Activated naive CD4-positive, alpha-beta T cell treated with anti-CD3 and anti-CD28 coated beads, Interleukin-2, amount 10 ng/mL, durations not matched to agents 7 days and 5 days (primary cell): ENCODE data around the gene NOL4L.

Experiments
- CTCF ChIA-PET: fragments of 350-600 bp; sonication (Branson Sonifier 250); formaldehyde crosslinking; loops from one replicate; lab custom pipeline; 2021; ENCODE audit warnings: antibody characterized with exemption; lab: Charles Lee
- DNase-seq: peaks from one replicate; pipeline ENCODE4 v3.0.0-alpha.2; 2020
- H3K27ac Mint-ChIP-seq: one replicate; pipeline ENCODE4 v1.8.0; 2021; ENCODE audit warnings: mild to moderate bottlenecking, moderate library complexity, mixed read lengths
- H3K27me3 Mint-ChIP-seq: one replicate; pipeline ENCODE4 v1.8.0; 2021; ENCODE audit warnings: mild to moderate bottlenecking, mixed read lengths
- H3K36me3 Mint-ChIP-seq: one replicate; pipeline ENCODE4 v1.8.0; 2021; ENCODE audit warnings: mixed read lengths
- H3K4me1 Mint-ChIP-seq: one replicate; pipeline ENCODE4 v1.8.0; 2021; ENCODE audit warnings: mixed read lengths
- H3K4me3 Mint-ChIP-seq: one replicate; pipeline ENCODE4 v1.8.0; 2021; ENCODE audit warnings: mild to moderate bottlenecking, moderate library complexity, mixed read lengths
- H3K9me3 Mint-ChIP-seq: one replicate; pipeline ENCODE4 v1.8.0; 2021; ENCODE audit warnings: mixed read lengths

NOL4L gene

DNA sequence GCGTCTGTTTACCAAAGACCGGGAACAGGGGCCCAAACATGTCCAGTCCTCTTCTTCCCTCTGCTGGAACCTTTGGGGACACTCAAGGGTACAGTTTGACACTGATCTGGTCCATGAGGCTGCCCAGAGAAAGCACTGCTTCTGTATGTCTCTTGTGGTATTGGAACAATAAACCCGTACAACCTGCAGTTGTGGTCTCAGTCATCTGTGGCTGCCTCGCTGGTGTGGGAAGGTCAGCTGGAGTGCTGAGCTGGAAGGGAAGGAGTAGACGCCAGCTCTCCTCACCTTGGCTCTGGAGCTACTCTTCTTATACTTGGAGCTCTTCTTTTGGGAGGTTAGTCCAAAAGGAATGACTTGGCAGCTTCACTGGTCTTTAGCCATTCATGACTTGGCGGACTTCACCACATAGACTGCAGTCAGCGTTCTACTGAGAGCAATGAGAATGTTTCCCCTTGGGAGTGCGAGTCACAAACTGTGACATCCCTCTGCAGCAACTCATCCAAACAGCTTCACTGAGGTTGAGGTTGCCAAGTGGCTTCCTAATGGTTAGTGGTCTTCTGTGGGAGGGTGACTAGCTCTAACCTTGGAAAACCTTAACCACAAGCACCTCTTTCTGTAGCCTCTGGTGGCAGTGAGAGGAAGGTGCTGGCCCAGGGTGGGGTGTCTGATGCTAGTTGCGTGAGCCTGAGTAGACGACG lies 145.9 kb downstream of the NOL4L start:
- H3K4me1 Mint-ChIP-seq, result no peaks in the 10 kb centered on the region

DNA sequence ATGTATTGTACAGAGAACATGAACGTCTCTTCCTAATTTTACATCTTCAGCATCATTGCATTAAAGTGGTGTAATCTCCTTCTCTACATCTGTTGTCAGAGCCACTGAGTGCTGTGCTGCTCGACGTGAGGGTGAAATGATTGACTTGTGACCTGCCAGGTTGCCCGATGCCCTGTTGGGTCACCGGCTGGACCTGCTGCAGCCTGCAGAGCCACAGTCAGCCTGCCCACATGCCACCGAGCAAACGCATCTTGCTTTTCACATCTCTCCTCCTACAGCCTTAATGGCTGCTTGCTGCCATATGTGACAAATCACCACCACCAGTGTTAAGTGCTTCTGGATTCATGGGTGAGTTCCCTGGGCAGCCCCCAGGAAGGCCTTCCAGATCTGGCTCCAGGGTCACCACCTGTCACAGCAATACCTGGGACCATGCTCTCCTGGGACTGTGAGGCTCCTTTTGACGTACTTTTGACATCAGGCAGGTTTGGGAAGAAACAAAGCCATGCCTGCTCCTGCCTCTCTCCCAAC lies 146.7 kb downstream of the NOL4L start:
- no peak for DNase-seq
- Mint-ChIP-seq H3K4me3 (no peak overlapping the region), H3K4me1 (no peaks in the 10 kb centered on the region), H3K36me3 (peaks cover 59% of the 10 kb centered on the region), H3K9me3 (no peaks in the 10 kb centered on the region), H3K27ac (peak overlapping the region; percentile 75), H3K27me3 (no peaks in the 10 kb centered on the region)
- CTCF ChIA-PET, result interaction anchor here (1.2 kb wide), 1 partner anchor 101 kb away, joined by 3 read pairs; no protein-coding TSS in a partner anchor

More for the DNA sequence above, 145.9 kb downstream of the NOL4L start:
- Mint-ChIP-seq H3K9me3 (no peaks in the 10 kb centered on the region), H3K4me3 (no peak overlapping the region), H3K27me3 (no peaks in the 10 kb centered on the region), H3K27ac (no peak overlapping the region), H3K36me3 (peaks cover 57% of the 10 kb centered on the region)
- CTCF ChIA-PET, result interaction anchor here (0.6 kb wide), 1 partner anchor 185 kb away, joined by 4 read pairs; no protein-coding TSS in a partner anchor
- DNase-seq, result no peak

DNA sequence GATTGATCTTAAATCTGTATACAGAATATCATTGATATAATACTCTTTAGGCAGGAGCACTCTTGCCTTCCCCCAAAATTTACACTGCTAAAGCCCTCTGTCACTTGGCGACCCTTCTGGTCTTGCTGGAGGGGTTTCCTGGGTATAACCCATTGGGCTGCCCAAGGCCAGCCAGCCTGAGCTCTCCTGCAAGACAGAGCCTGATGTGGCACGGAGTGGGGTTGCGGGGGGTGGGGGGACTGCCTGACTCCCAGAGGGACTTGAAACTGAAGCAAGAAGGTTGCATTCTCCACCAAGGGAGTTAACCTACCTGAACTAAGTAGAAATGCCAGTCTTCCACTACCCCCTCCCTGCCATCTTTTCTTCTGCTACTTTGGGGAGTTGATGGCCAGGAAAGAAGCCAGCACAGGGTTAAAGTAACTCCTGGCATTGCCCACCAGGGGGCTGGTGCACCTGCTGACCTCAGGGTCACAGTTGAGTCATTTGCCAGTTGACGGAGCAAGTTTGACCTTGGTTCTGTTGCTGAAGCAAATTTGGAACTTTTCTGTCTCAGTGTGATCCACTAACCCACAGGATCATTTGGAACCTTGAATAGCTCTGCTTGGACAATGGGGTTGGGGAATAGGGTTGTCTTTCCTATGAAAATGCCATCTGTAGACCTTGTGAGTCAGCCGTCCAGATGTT lies 147.6 kb downstream of the NOL4L start:
- H3K4me3 Mint-ChIP-seq, result no peak overlapping the region
- CTCF ChIA-PET, result interaction anchor here (1.2 kb wide), 1 partner anchor 102 kb away, joined by 3 read pairs; no protein-coding TSS in a partner anchor
- H3K36me3 Mint-ChIP-seq, result peaks cover 64% of the 10 kb centered on the region
- H3K9me3 Mint-ChIP-seq, result no peaks in the 10 kb centered on the region
- no peak for DNase-seq
- H3K4me1 Mint-ChIP-seq, result no peaks in the 10 kb centered on the region
- no peaks in the 10 kb centered on the region for H3K27me3 Mint-ChIP-seq
- H3K27ac Mint-ChIP-seq, result no peak overlapping the region

GRCh38 chr20:32436968-32437367 lies 148.2 kb downstream of the NOL4L start:
- Mint-ChIP-seq H3K27me3 (no peaks in the 10 kb centered on the region), H3K4me3 (no peak overlapping the region), H3K27ac (no peak overlapping the region), H3K9me3 (no peaks in the 10 kb centered on the region), H3K36me3 (peaks cover 63% of the 10 kb centered on the region), H3K4me1 (no peaks in the 10 kb centered on the region)
- DNase-seq, result no peak
- CTCF ChIA-PET, result interaction anchor here (1.2 kb wide), 1 partner anchor 102 kb away, joined by 3 read pairs; no protein-coding TSS in a partner anchor

DNA sequence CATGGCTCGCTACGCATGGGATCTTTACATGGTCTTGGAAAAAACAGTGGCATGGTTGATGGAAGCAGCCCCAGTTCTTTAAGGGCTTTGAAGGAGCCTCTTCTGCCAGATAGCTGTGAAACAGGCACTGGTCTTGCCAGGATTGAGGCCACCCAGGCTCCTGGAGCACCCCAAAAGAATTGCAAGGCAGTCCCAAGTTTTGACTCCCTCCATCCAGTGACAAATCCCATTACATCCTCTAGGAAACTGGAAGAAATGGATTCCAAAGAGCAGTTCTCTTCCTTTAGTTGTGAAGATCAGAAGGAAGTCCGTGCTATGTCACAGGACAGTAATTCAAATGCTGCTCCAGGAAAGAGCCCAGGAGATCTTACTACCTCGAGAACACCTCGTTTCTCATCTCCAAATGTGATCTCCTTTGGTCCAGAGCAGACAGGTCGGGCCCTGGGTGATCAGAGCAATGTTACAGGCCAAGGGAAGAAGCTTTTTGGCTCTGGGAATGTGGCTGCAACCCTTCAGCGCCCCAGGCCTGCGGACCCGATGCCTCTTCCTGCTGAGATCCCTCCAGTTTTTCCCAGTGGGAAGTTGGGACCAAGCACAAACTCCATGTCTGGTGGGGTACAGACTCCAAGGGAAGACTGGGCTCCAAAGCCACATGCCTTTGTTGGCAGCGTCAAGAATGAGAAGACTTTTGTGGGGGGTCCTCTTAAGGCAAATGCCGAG lies 148.8 kb downstream of the NOL4L start:
- Mint-ChIP-seq H3K9me3 (no peaks in the 10 kb centered on the region), H3K4me1 (no peaks in the 10 kb centered on the region), H3K4me3 (no peak overlapping the region), H3K27ac (no peak overlapping the region), H3K27me3 (no peaks in the 10 kb centered on the region), H3K36me3 (peaks cover 64% of the 10 kb centered on the region)
- CTCF ChIA-PET, result no interaction called here
- DNase-seq, result no peak

- Mint-ChIP-seq H3K27ac (no peak overlapping the region), H3K27me3 (no peaks in the 10 kb centered on the region), H3K36me3 (peaks cover 64% of the 10 kb centered on the region), H3K4me1 (no peaks in the 10 kb centered on the region), H3K4me3 (no peak overlapping the region), H3K9me3 (no peaks in the 10 kb centered on the region)
- no peak for DNase-seq
- CTCF ChIA-PET, result no interaction called here
Measured at GRCh38 chr20:32435449-32436107, 149.6 kb downstream of the NOL4L start.

- Mint-ChIP-seq H3K36me3 (peaks cover 64% of the 10 kb centered on the region), H3K9me3 (no peaks in the 10 kb centered on the region)
Measured at GRCh38 chr20:32434434-32434833, 150.7 kb downstream of the NOL4L start.

GRCh38 chr20:32433311-32434021 lies 151.7 kb downstream of the NOL4L start:
- CTCF ChIA-PET, result no interaction called here
- Mint-ChIP-seq H3K27me3 (no peaks in the 10 kb centered on the region), H3K9me3 (no peaks in the 10 kb centered on the region), H3K36me3 (peaks cover 66% of the 10 kb centered on the region), H3K27ac (no peak overlapping the region), H3K4me3 (no peak overlapping the region), H3K4me1 (no peaks in the 10 kb centered on the region)
- DNase-seq, result no peak

More at GRCh38 chr20:32434434-32434833, 150.7 kb downstream of the NOL4L start:
- Mint-ChIP-seq H3K27me3 (no peaks in the 10 kb centered on the region), H3K27ac (no peak overlapping the region), H3K4me3 (no peak overlapping the region), H3K4me1 (no peaks in the 10 kb centered on the region)
- CTCF ChIA-PET, result no interaction called here
- DNase-seq, result no peak

GRCh38 chr20:32432277-32432676 lies 152.9 kb downstream of the NOL4L start:
- peaks cover 72% of the 10 kb centered on the region for H3K36me3 Mint-ChIP-seq
- no peak overlapping the region for H3K4me3 Mint-ChIP-seq
- CTCF ChIA-PET, result no interaction called here
- no peaks in the 10 kb centered on the region for H3K27me3 Mint-ChIP-seq
- no peaks in the 10 kb centered on the region for H3K4me1 Mint-ChIP-seq
- no peak overlapping the region for H3K27ac Mint-ChIP-seq
- DNase-seq, result no peak
- H3K9me3 Mint-ChIP-seq, result no peaks in the 10 kb centered on the region

GRCh38 chr20:32431457-32431856 lies 153.7 kb downstream of the NOL4L start:
- no peak overlapping the region for H3K4me3 Mint-ChIP-seq

GRCh38 chr20:32429745-32430360 lies 155.3 kb downstream of the NOL4L start:
- Mint-ChIP-seq H3K27ac (no peak overlapping the region), H3K9me3 (no peaks in the 10 kb centered on the region), H3K4me3 (no peak overlapping the region), H3K27me3 (no peaks in the 10 kb centered on the region), H3K36me3 (peaks cover 67% of the 10 kb centered on the region), H3K4me1 (no peaks in the 10 kb centered on the region)
- CTCF ChIA-PET, result no interaction called here
- DNase-seq, result no peak

More at GRCh38 chr20:32431457-32431856, 153.7 kb downstream of the NOL4L start:
- H3K4me1 Mint-ChIP-seq, result no peaks in the 10 kb centered on the region
- CTCF ChIA-PET, result interaction anchor here (0.6 kb wide), 1 partner anchor 15 kb away, joined by 3 read pairs; no protein-coding TSS in a partner anchor
- no peak for DNase-seq
- H3K27ac Mint-ChIP-seq, result no peak overlapping the region
- peaks cover 71% of the 10 kb centered on the region for H3K36me3 Mint-ChIP-seq
- no peaks in the 10 kb centered on the region for H3K27me3 Mint-ChIP-seq
- H3K9me3 Mint-ChIP-seq, result no peaks in the 10 kb centered on the region

DNA sequence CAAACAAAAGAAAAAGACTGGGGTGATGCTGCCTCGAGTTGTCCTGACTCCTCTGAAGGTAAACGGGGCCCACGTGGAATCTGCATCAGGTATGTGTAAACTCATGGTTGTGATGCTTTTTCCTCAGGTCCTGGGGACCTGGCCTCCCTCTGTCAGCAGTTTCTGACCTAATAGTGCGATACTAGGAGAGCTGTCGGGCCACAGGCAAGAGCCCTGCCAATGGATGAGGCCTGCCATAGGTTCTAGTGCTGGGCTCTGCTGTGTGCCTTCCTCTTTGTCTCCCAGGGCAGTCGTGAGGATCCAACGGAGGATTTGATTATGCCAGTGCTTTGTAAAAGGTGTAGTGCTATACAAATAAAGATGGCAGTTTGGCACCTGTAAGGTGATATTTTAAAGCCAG lies 155.8 kb downstream of the NOL4L start:
- no peak overlapping the region for H3K27ac Mint-ChIP-seq
- H3K36me3 Mint-ChIP-seq, result peaks cover 64% of the 10 kb centered on the region
- no peaks in the 10 kb centered on the region for H3K4me1 Mint-ChIP-seq

GRCh38 chr20:32427996-32428395 lies 157.1 kb downstream of the NOL4L start:
- peaks cover 53% of the 10 kb centered on the region for H3K36me3 Mint-ChIP-seq
- H3K27ac Mint-ChIP-seq, result no peak overlapping the region
- no peak overlapping the region for H3K4me3 Mint-ChIP-seq
- H3K9me3 Mint-ChIP-seq, result no peaks in the 10 kb centered on the region
- DNase-seq, result no peak
- no peaks in the 10 kb centered on the region for H3K27me3 Mint-ChIP-seq
- CTCF ChIA-PET, result interaction anchor here (0.6 kb wide), 1 partner anchor 396 kb away, joined by 3 read pairs; no protein-coding TSS in a partner anchor
- H3K4me1 Mint-ChIP-seq, result no peaks in the 10 kb centered on the region

More for the DNA sequence above, 155.8 kb downstream of the NOL4L start:
- no peak for DNase-seq
- CTCF ChIA-PET, result no interaction called here
- Mint-ChIP-seq H3K27me3 (no peaks in the 10 kb centered on the region), H3K9me3 (no peaks in the 10 kb centered on the region), H3K4me3 (no peak overlapping the region)
